H1 (cell line): ENCODE data around the gene CACNA1A. TPM values are rescaled to one million over a fixed set of nuclear protein-coding genes. Genes with fewer than 3 reads are reported as not detected.

Experiments
- CTCF ChIA-PET: fragments of 300-600 bp; sonication (Branson Sonifier 250); formaldehyde crosslinking; loops from one replicate; lab custom pipeline; 2021; ENCODE audit not compliant: partially characterized antibody; lab: Charles Lee
- POLR2A ChIA-PET: fragments of 300-600 bp; sonication (Branson Sonifier 250); formaldehyde crosslinking; loops from one replicate; lab custom pipeline; 2021; ENCODE audit warnings: inconsistent platforms; ENCODE audit not compliant: partially characterized antibody; lab: Charles Lee
- DNase-seq, 2 experiments: peaks; one replicate each; pipeline versions ENCODE4 v3.0.0 to v3.0.0-alpha.2; 2010 to 2022; ENCODE audit warnings: low spot score in 2 of 2, low read depth in 1 of 2, mixed read lengths in 1 of 2
- FAIRE-seq: peaks from 2 replicates; lab custom pipeline; 2011; peaks lifted over from hg19 to GRCh38; lab: Jason Lieb, UNC
- H2AFZ ChIP-seq: 2 replicates; pipeline ENCODE4 v1.8.1; 2012; ENCODE audit warnings: low read length, inconsistent platforms
- H2AK5ac ChIP-seq: 2 replicates; pipeline ENCODE4 v1.6.1; 2013; ENCODE audit warnings: low read depth, low read length
- H2BK120ac ChIP-seq: replicated peaks from 2 replicates; pipeline ENCODE3; 2013; ENCODE audit warnings: low read depth, low read length, inconsistent platforms
- H2BK12ac ChIP-seq: 2 replicates; pipeline ENCODE4 v1.6.1; 2013; ENCODE audit warnings: low read depth, low read length
- H2BK15ac ChIP-seq: 2 replicates; pipeline ENCODE4 v1.6.1; 2013; ENCODE audit warnings: low read length
- H2BK20ac ChIP-seq: 2 replicates; pipeline ENCODE4 v1.6.1; 2013; ENCODE audit warnings: low read length
- H2BK5ac ChIP-seq: 2 replicates; pipeline ENCODE4 v1.6.1; 2013; ENCODE audit warnings: low read depth, low read length
- H3K14ac ChIP-seq: 2 replicates; pipeline ENCODE4 v1.6.1; 2013; ENCODE audit warnings: inconsistent platforms; ENCODE audit not compliant: insufficient read length
- H3K18ac ChIP-seq: 2 replicates; pipeline ENCODE4 v1.6.1; 2013; ENCODE audit warnings: low read length; ENCODE audit errors: extremely low read depth
- H3K23ac ChIP-seq: 2 replicates; pipeline ENCODE4 v1.6.1; 2013; ENCODE audit warnings: inconsistent platforms; ENCODE audit not compliant: insufficient read length
- H3K23me2 ChIP-seq: 2 replicates; pipeline ENCODE4 v1.6.1; 2013; ENCODE audit warnings: low read depth, low read length
- H3K27ac ChIP-seq: 2 replicates; pipeline ENCODE4 v1.6.1; 2011; ENCODE audit warnings: low read depth, low read length, inconsistent platforms
- H3K27me3 ChIP-seq, 4 experiments: replicated peaks in 1 of 4; 1 replicate in 1 of 4; 2 replicates in 3 of 4; pipeline versions ENCODE4 v1.6.1 to v1.8.1; 2011 to 2013; ENCODE audit warnings: low read length in 3 of 4, mild to moderate bottlenecking in 3 of 4, inconsistent platforms in 2 of 4, mixed read lengths in 2 of 4, moderate library complexity in 1 of 4; ENCODE audit not compliant: control insufficient read depth in 3 of 4, insufficient read depth in 3 of 4; ENCODE audit errors: extremely low read depth in 1 of 4
- H3K36me3 ChIP-seq, 4 experiments: 2 replicates each; pipeline versions ENCODE4 v1.6.1 to v1.8.1; 2011 to 2013; ENCODE audit warnings: mild to moderate bottlenecking in 4 of 4, low read length in 3 of 4, moderate library complexity in 2 of 4, control low read depth in 1 of 4, inconsistent platforms in 1 of 4; ENCODE audit not compliant: insufficient read depth in 4 of 4, control insufficient read depth in 2 of 4
- H3K4ac ChIP-seq: replicated peaks from 2 replicates; pipeline ENCODE3; 2013; ENCODE audit warnings: low read length, low read depth, mixed read lengths, inconsistent platforms; ENCODE audit not compliant: insufficient read length
- H3K4me1 ChIP-seq, 4 experiments: replicated peaks in 1 of 4; 1 replicate in 1 of 4; 2 replicates in 3 of 4; pipeline versions ENCODE4 v1.6.1 to v1.8.1; 2011 to 2013; ENCODE audit warnings: low read length in 3 of 4, inconsistent platforms in 2 of 4, mixed read lengths in 1 of 4; ENCODE audit not compliant: insufficient read depth in 4 of 4, control insufficient read depth in 3 of 4
- H3K4me2 ChIP-seq, 2 experiments: 2 replicates each; pipeline versions ENCODE4 v1.6.1 to v1.8.1; 2011 to 2013; ENCODE audit warnings: low read depth in 2 of 2, low read length in 2 of 2, control low read depth in 1 of 2, inconsistent platforms in 1 of 2, mild to moderate bottlenecking in 1 of 2; ENCODE audit not compliant: insufficient read depth in 1 of 2
- H3K4me3 ChIP-seq, 4 experiments: fragments of 200-600, 300-600 bp in 1 of 4; sonication (generic), shearing (Covaris generic), sonication (Bioruptor Twin) in 1 of 4; 2 replicates each; pipeline versions ENCODE4 v1.5.1 to v1.8.1; 2011 to 2016; ENCODE audit warnings: low read length in 4 of 4, low read depth in 3 of 4, control low read depth in 2 of 4, inconsistent platforms in 2 of 4, mild to moderate bottlenecking in 2 of 4, mixed read lengths in 1 of 4, moderate library complexity in 1 of 4; ENCODE audit not compliant: insufficient read depth in 2 of 4; ENCODE audit errors: extremely low read depth in 1 of 4
- H3K56ac ChIP-seq: replicated peaks from 2 replicates; pipeline ENCODE3; 2013; ENCODE audit warnings: low read depth, mild to moderate bottlenecking, mixed read lengths, low read length, inconsistent platforms; ENCODE audit not compliant: insufficient read length
- H3K79me1 ChIP-seq: 2 replicates; pipeline ENCODE4 v1.6.1; 2013; ENCODE audit warnings: low read depth, low read length, control low read depth
- H3K79me2 ChIP-seq, 2 experiments: 2 replicates each; pipeline versions ENCODE4 v1.6.1 to v1.8.1; 2012 to 2013; ENCODE audit warnings: low read length in 2 of 2, mild to moderate bottlenecking in 2 of 2, inconsistent platforms in 1 of 2; ENCODE audit not compliant: insufficient read depth in 2 of 2, control insufficient read depth in 1 of 2
- H3K9ac ChIP-seq, 4 experiments: replicated peaks in 1 of 4; 1 replicate in 1 of 4; 2 replicates in 3 of 4; pipeline versions ENCODE4 v1.6.1 to v1.8.1; 2011 to 2013; ENCODE audit warnings: low read depth in 3 of 4, low read length in 3 of 4, control low read depth in 2 of 4, mild to moderate bottlenecking in 2 of 4, moderate library complexity in 2 of 4, inconsistent platforms in 1 of 4; ENCODE audit errors: extremely low read depth in 1 of 4
- H3K9me3 ChIP-seq, 2 experiments: 2 replicates each; pipeline versions ENCODE4 v1.6.1 to v1.8.1; 2012 to 2013; ENCODE audit warnings: mild to moderate bottlenecking in 2 of 2, moderate library complexity in 2 of 2, control low read depth in 1 of 2, inconsistent platforms in 1 of 2, low read depth in 1 of 2, low read length in 1 of 2, mixed read lengths in 1 of 2; ENCODE audit not compliant: insufficient read depth in 2 of 2
- H4K20me1 ChIP-seq, 2 experiments: replicated peaks in 1 of 2; 2 replicates each; pipeline versions ENCODE3 to v1.8.1; 2011 to 2013; ENCODE audit warnings: inconsistent platforms in 2 of 2, low read length in 2 of 2, mild to moderate bottlenecking in 1 of 2; ENCODE audit not compliant: insufficient read depth in 2 of 2, control insufficient read depth in 1 of 2
- H4K5ac ChIP-seq: 2 replicates; pipeline ENCODE4 v1.6.1; 2013; ENCODE audit warnings: low read length, low read depth, mixed read lengths, inconsistent platforms; ENCODE audit not compliant: insufficient read length
- H4K8ac ChIP-seq: 2 replicates; pipeline ENCODE4 v1.8.0; 2013; ENCODE audit warnings: mild to moderate bottlenecking, moderate library complexity, low read length, inconsistent platforms; ENCODE audit not compliant: insufficient read depth; ENCODE audit errors: extremely low read depth
- H4K91ac ChIP-seq: replicated peaks from 2 replicates; pipeline ENCODE3; 2013; ENCODE audit warnings: low read length, mixed read lengths, inconsistent platforms; ENCODE audit not compliant: insufficient read length
- BCL11A ChIP-seq, 2 experiments: IDR thresholded peaks; one replicate each; pipeline ENCODE4 v1.6.1; 2011; ENCODE audit warnings: low read depth in 2 of 2, low read length in 2 of 2, mild to moderate bottlenecking in 2 of 2
- EGR1 ChIP-seq: IDR thresholded peaks from 2 replicates; pipeline ENCODE4 v1.6.1; 2011; ENCODE audit warnings: low read depth, low read length, borderline replicate concordance
- FOSL1 ChIP-seq: IDR thresholded peaks from 2 replicates; pipeline ENCODE4 v1.6.1; 2011; ENCODE audit warnings: mild to moderate bottlenecking, low read depth, low read length, moderate library complexity; ENCODE audit not compliant: insufficient read depth
- HDAC6 ChIP-seq: IDR thresholded peaks from one replicate; pipeline ENCODE4 v1.7.1; 2012; ENCODE audit warnings: low read depth, mild to moderate bottlenecking, inconsistent platforms, low read length, moderate library complexity
- KDM1A ChIP-seq: fragments of 200-600, 300-600 bp; sonication (generic); IDR thresholded peaks from 2 replicates; pipeline ENCODE4 v1.7.1; 2016; ENCODE audit warnings: mild to moderate bottlenecking, low read length, borderline replicate concordance
- NANOG ChIP-seq: IDR thresholded peaks from 2 replicates; pipeline ENCODE4 v1.6.1; 2011; ENCODE audit warnings: low read length, low read depth, mild to moderate bottlenecking, inconsistent platforms; ENCODE audit not compliant: insufficient read depth, poor library complexity, severe bottlenecking
- NRF1 ChIP-seq: IDR thresholded peaks from 2 replicates; pipeline ENCODE4 v1.6.1; 2011; ENCODE audit warnings: mild to moderate bottlenecking, low read depth, low read length, improper control_type of control experiment
- POLR2A ChIP-seq, 2 experiments: IDR thresholded peaks; 1 replicate in 1 of 2; 2 replicates in 1 of 2; pipeline ENCODE4 v1.6.1; 2011; ENCODE audit warnings: low read depth in 2 of 2, low read length in 2 of 2, mild to moderate bottlenecking in 2 of 2; ENCODE audit errors: control extremely low read depth in 1 of 2
- SIX5 ChIP-seq: IDR thresholded peaks from 2 replicates; pipeline ENCODE4 v1.6.1; 2011; ENCODE audit warnings: mild to moderate bottlenecking, low read depth, low read length
- SP1 ChIP-seq: IDR thresholded peaks from 2 replicates; pipeline ENCODE4 v1.6.1; 2011; ENCODE audit warnings: low read depth, low read length
- whole genome bisulfite sequencing, 2 experiments: shearing (Covaris generic) in 1 of 2; methylation state at CpG; one replicate each; pipeline versions ENCODE4 v1.1.6 to v1.1.7; 2013 to 2015; ENCODE audit warnings: low lambda C conversion rate in 2 of 2, mixed read lengths in 2 of 2, inconsistent platforms in 1 of 2, low coverage in 1 of 2, missing lambda C conversion rate in 1 of 2; ENCODE audit not compliant: insufficient replicate concordance in 2 of 2, insufficient coverage in 1 of 2, insufficient read length in 1 of 2; ENCODE audit errors: extremely low coverage in 1 of 2, missing lambda C conversion rate in 1 of 2; 5-methylcytosine and 5-hydroxymethylcytosine counted together
- polyA plus RNA-seq, 7 experiments: library from polyadenylated mRNA; depleted of rRNA in 3 of 7; stranded (reverse) in 5 of 7; unstranded in 2 of 7; fragments of >200 nt in 5 of 7; fragments of 200-250 nt in 2 of 7; gene quantifications; 1 replicate in 5 of 7; 2 replicates in 1 of 7; 4 replicates in 1 of 7; pipeline versions ENCODE4 v1.2.1 to v1.2.3, GENCODE V29; 2011 to 2013; ENCODE audit warnings: missing spikeins in 2 of 7, mixed read lengths in 2 of 7
- total RNA-seq: library from RNA; stranded (reverse); fragmentation: NEBNext Ultra II Directional; extraction: Animal tissue kit (Norgen Biotek cat#: 25700); gene quantifications from 2 replicates; pipeline ENCODE4 v1.2.1, GENCODE V29; 2021
- TF ChIP-seq, protein P1 (sequence below): IDR thresholded peaks from 2 replicates; pipeline ENCODE4 v1.6.1; 2012; ENCODE audit warnings: low read length, inconsistent platforms
- TF ChIP-seq, protein P2 (sequence below): IDR thresholded peaks from 2 replicates; pipeline ENCODE4 v1.6.1; 2011; ENCODE audit warnings: low read length, improper control_type of control experiment

The CACNA1A gene
- total and polyA plus RNA-seq, 2 of the 8 experiments (the other 6 are each of a cell fraction or from before 2014, with no cell fraction given): 10.7 to 25.3 TPM

DNA sequence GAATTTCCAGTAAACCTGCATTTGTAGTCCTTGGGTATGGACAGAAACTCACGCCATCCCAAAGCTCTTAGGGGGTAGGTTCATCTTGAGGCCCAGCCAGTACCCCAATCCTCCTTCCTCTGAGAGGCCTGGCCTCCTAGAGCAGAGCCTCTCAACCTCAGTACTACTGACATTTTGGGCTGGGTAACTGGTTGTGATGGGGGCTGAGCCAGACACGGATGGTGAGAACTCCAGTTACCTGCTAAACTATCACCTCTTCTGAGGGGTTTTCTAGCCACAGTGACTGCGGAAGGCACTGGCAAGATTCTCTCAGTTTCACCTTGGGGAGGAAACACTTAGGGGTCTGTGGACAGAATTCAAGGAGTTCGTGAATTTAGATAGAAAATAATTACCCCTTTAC is 156.2 kb downstream of the CACNA1A start:
- H4K20me1 ChIP-seq: peaks cover 0 to 3% of the 10 kb centered on the region in 2 experiments
- DNase-seq: no peak
- no peak overlapping the region for H2BK12ac ChIP-seq
- peaks cover 0 to 8% (median 3%) of the 10 kb centered on the region in 4 experiments; a peak in 2 of 8 replicates for H3K36me3 ChIP-seq
- no peak overlapping the region for H4K8ac ChIP-seq
- no peak overlapping the region for H3K14ac ChIP-seq
- H3K23me2 ChIP-seq: no peaks in the 10 kb centered on the region
- H3K27me3 ChIP-seq: no peaks in the 10 kb centered on the region
- ChIA-PET CTCF (interaction anchor here (0.5 to 2.0 kb wide), 8 partner anchors 12 to 238 kb away, joined by 3 to 8 read pairs (median 4); no protein-coding TSS in a partner anchor), POLR2A (no interaction called here)
- no peak overlapping the region for H2AK5ac ChIP-seq
- H3K4me3 ChIP-seq: no peak overlapping the region
- 90% methylated on average over 4 of the region's 4 CpGs; no CpG with 5 or more reads in 1 of the 2 experiments for WGBS, 2 experiments
- H3K4me2 ChIP-seq: no peak overlapping the region
- H2BK20ac ChIP-seq: no peak overlapping the region
- H3K23ac ChIP-seq: no peak overlapping the region
- H2BK120ac ChIP-seq: no peak overlapping the region
- H4K5ac ChIP-seq: no peak overlapping the region
- H4K91ac ChIP-seq: no peak overlapping the region
- no peak overlapping the region for H3K27ac ChIP-seq
- no peak overlapping the region for H2BK5ac ChIP-seq
- H3K18ac ChIP-seq: no peak overlapping the region
- no peak overlapping the region for H3K56ac ChIP-seq
- no peak overlapping the region for H3K4ac ChIP-seq
- no peaks in the 10 kb centered on the region for H3K4me1 ChIP-seq
- no peaks in the 10 kb centered on the region for H3K79me1 ChIP-seq
- H3K9ac ChIP-seq: no peak overlapping the region
- H3K9me3 ChIP-seq: peaks cover 6% of the 10 kb centered on the region in 2 experiments; a peak in 3 of 4 replicates
- H2BK15ac ChIP-seq: no peak overlapping the region
- H3K79me2 ChIP-seq: no peaks in the 10 kb centered on the region
- no peak for FAIRE-seq
- H2AFZ ChIP-seq: no peak overlapping the region
- TF ChIP-seq EGR1: no peak
- TF ChIP-seq KDM1A: no peak
- TF ChIP-seq NRF1: no peak
- no peak for TF ChIP-seq POLR2A (IDR thresholded peaks at IDR 0.05; ENCODE audit: control extremely low read depth in 1 of 2, low read depth in 2 of 2, low read length in 2 of 2)
- no peak for TF ChIP-seq SIX5
- TF ChIP-seq, protein P1, sequence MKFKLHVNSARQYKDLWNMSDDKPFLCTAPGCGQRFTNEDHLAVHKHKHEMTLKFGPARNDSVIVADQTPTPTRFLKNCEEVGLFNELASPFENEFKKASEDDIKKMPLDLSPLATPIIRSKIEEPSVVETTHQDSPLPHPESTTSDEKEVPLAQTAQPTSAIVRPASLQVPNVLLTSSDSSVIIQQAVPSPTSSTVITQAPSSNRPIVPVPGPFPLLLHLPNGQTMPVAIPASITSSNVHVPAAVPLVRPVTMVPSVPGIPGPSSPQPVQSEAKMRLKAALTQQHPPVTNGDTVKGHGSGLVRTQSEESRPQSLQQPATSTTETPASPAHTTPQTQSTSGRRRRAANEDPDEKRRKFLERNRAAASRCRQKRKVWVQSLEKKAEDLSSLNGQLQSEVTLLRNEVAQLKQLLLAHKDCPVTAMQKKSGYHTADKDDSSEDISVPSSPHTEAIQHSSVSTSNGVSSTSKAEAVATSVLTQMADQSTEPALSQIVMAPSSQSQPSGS: no peak
- TF ChIP-seq HDAC6: no peak
- no peak for TF ChIP-seq FOSL1
- TF ChIP-seq, protein P2, sequence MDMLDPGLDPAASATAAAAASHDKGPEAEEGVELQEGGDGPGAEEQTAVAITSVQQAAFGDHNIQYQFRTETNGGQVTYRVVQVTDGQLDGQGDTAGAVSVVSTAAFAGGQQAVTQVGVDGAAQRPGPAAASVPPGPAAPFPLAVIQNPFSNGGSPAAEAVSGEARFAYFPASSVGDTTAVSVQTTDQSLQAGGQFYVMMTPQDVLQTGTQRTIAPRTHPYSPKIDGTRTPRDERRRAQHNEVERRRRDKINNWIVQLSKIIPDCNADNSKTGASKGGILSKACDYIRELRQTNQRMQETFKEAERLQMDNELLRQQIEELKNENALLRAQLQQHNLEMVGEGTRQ: no peak
- no peak for TF ChIP-seq BCL11A (IDR thresholded peaks at IDR 0.05; ENCODE audit: low read depth in 2 of 2, low read length in 2 of 2)
- TF ChIP-seq NANOG: no peak
- TF ChIP-seq SP1: no peak
